B cell (primary cell): ENCODE measurements around the gene NTM. TPM values are rescaled to one million over a fixed set of nuclear protein-coding genes. Genes with fewer than 3 reads are reported as not detected.

Source experiments
- ATAC-seq: fragments of 200-7000 bp; cut with Tn5 transposase; one replicate; pipeline ENCODE4 v1.10.0; 2021; ENCODE audit warnings: low read depth, mild to moderate bottlenecking, moderate number of reproducible peaks, moderate library complexity
- CTCF ChIA-PET: fragments of 350-600 bp; sonication (Branson Sonifier 250); formaldehyde crosslinking; loops from one replicate; lab custom pipeline; 2021; ENCODE audit warnings: antibody characterized with exemption, inconsistent platforms; lab: Charles Lee
- POLR2A ChIA-PET: fragments of 350-600 bp; sonication (Branson Sonifier 250); formaldehyde crosslinking; loops from one replicate; lab custom pipeline; 2021; ENCODE audit warnings: antibody characterized with exemption; lab: Charles Lee
- DNase-seq: peaks from one replicate; pipeline ENCODE4 v3.0.0; 2013
- H2AFZ ChIP-seq: 2 replicates; pipeline ENCODE4 v1.6.1; 2012; ENCODE audit warnings: mild to moderate bottlenecking, low read depth, low read length; ENCODE audit not compliant: insufficient read depth, poor library complexity, severe bottlenecking
- H3K27ac ChIP-seq, 2 donors: 1 replicate in 1 of 2; 2 replicates in 1 of 2; pipeline ENCODE4 v1.5.1; 2012 to 2013; ENCODE audit warnings: low read length in 2 of 2, mild to moderate bottlenecking in 2 of 2, moderate library complexity in 1 of 2
- H3K27me3 ChIP-seq, 4 experiments: fragments of 200-600 bp in 1 of 4; sonication (generic) in 1 of 4; replicated peaks in 1 of 4; 1 replicate in 2 of 4; 2 replicates in 2 of 4; pipeline versions ENCODE4 v1.6.1 to v1.7.0; 2013 to 2016; ENCODE audit warnings: low read length in 3 of 4, mild to moderate bottlenecking in 2 of 4, mixed read lengths in 1 of 4, moderate library complexity in 1 of 4; ENCODE audit not compliant: insufficient read depth in 4 of 4, control insufficient read depth in 3 of 4; ENCODE audit errors: control extremely low read depth in 1 of 4
- H3K36me3 ChIP-seq, 2 experiments: replicated peaks in 1 of 2; 1 replicate in 1 of 2; 2 replicates in 1 of 2; pipeline versions ENCODE4 v1.6.1 to v1.7.1; 2013; ENCODE audit warnings: low read length in 1 of 2; ENCODE audit not compliant: insufficient read depth in 2 of 2, control insufficient read depth in 1 of 2; ENCODE audit errors: control extremely low read depth in 1 of 2, extremely low read depth in 1 of 2
- H3K4me1 ChIP-seq, 2 donors: fragments of 200-600 bp in 1 of 2; sonication (generic) in 1 of 2; 1 replicate in 1 of 2; 2 replicates in 1 of 2; pipeline versions ENCODE4 v1.5.1 to v1.6.1; 2013 to 2017; ENCODE audit warnings: low read length in 2 of 2; ENCODE audit not compliant: control insufficient read depth in 2 of 2, insufficient read depth in 2 of 2
- H3K4me2 ChIP-seq: replicated peaks from 2 replicates; pipeline ENCODE3; 2012; ENCODE audit warnings: mild to moderate bottlenecking, low read depth, low read length; ENCODE audit not compliant: poor library complexity, severe bottlenecking
- H3K4me3 ChIP-seq, 5 experiments: fragments of 200-600 bp in 1 of 5; sonication (generic) in 1 of 5; 1 replicate in 3 of 5; 2 replicates in 2 of 5; pipeline versions ENCODE4 v1.5.1 to v1.7.0; 2011 to 2016; ENCODE audit warnings: low read length in 4 of 5, mild to moderate bottlenecking in 4 of 5, low read depth in 2 of 5, control low read depth in 1 of 5, moderate library complexity in 1 of 5; ENCODE audit not compliant: insufficient read depth in 1 of 5; ENCODE audit errors: control extremely low read depth in 1 of 5, extremely low read depth in 1 of 5
- H3K79me2 ChIP-seq: fragments of 200-600 bp; sonication (generic); one replicate; pipeline ENCODE4 v1.6.0; 2016; ENCODE audit warnings: low read length; ENCODE audit not compliant: control insufficient read depth, insufficient read depth
- H3K9ac ChIP-seq: fragments of 200-600 bp; sonication (generic); 2 replicates; pipeline ENCODE4 v1.6.1; 2017; ENCODE audit warnings: mild to moderate bottlenecking, low read length, moderate library complexity
- H3K9me3 ChIP-seq, 3 donors: one replicate each; pipeline versions ENCODE4 v1.6.1 to v1.7.1; 2013; ENCODE audit warnings: low read length in 2 of 3; ENCODE audit not compliant: control insufficient read depth in 2 of 3, insufficient read depth in 1 of 3; ENCODE audit errors: control extremely low read depth in 1 of 3
- H4K20me1 ChIP-seq: 2 replicates; pipeline ENCODE4 v1.6.0; 2012; ENCODE audit warnings: mild to moderate bottlenecking, low read length; ENCODE audit not compliant: insufficient read depth, control insufficient read depth, poor library complexity, severe bottlenecking
- H3K27ac Mint-ChIP-seq: one replicate; pipeline ENCODE4 v1.8.0; 2021; ENCODE audit warnings: mixed read lengths
- H3K27me3 Mint-ChIP-seq: one replicate; pipeline ENCODE4 v1.8.0; 2021; ENCODE audit warnings: mixed read lengths
- H3K4me1 Mint-ChIP-seq: one replicate; pipeline ENCODE4 v1.8.0; 2021; ENCODE audit warnings: mixed read lengths
- H3K4me3 Mint-ChIP-seq: one replicate; pipeline ENCODE4 v1.8.0; 2021; ENCODE audit warnings: mixed read lengths
- H3K9me3 Mint-ChIP-seq: one replicate; pipeline ENCODE4 v1.8.0; 2022; ENCODE audit warnings: mixed read lengths; ENCODE audit not compliant: insufficient read depth
- EZH2 ChIP-seq: IDR thresholded peaks from 2 replicates; pipeline ENCODE4 v1.6.1; 2012; ENCODE audit warnings: borderline replicate concordance, low read depth, mild to moderate bottlenecking, moderate library complexity, low read length; ENCODE audit not compliant: insufficient read depth, poor library complexity, severe bottlenecking
- WGBS: methylation state at CpG from one replicate; pipeline ENCODE4 v1.1.5; 2013; ENCODE audit warnings: missing lambda C conversion rate; ENCODE audit not compliant: insufficient coverage; 5-methylcytosine and 5-hydroxymethylcytosine counted together
- intact Hi-C: fragments of 100-400 bp; cut with micrococcal nuclease; formaldehyde crosslinking; loops from one replicate; pipeline ENCODE4 v1.10.0; 2022
- polyA plus RNA-seq: library from polyadenylated mRNA; depleted of rRNA; stranded (reverse); fragments of >200 nt; gene quantifications from 2 replicates; pipeline ENCODE4 v1.2.3, GENCODE V29; 2012
- total RNA-seq, 2 donors: library from RNA; stranded (reverse); fragments of 120-200 nt in 1 of 2; gene quantifications; 1 replicate in 1 of 2; 2 replicates in 1 of 2; pipeline versions ENCODE4 v1.2.3 to v1.2.4, GENCODE V29; 2013 to 2022
- TF ChIP-seq, protein P1 (sequence below): fragments of 200-600 bp; IDR thresholded peaks from one replicate; pipeline ENCODE4 v1.8.0; 2022; ENCODE audit warnings: antibody characterized with exemption, mild to moderate bottlenecking

NTM gene
- total and polyA plus RNA-seq, 2 donors (not counting 1 experiment from before 2014, with no cell fraction given) = not detected

- Histone ChIP-seq H4K20me1 (no peaks in the 10 kb centered on the region), H3K4me1 (no peaks in the 10 kb centered on the region), H3K4me2 (no peak overlapping the region), H2AFZ (no peak overlapping the region), H3K27ac (no peak overlapping the region), H3K79me2 (no peaks in the 10 kb centered on the region), H3K9me3 (peaks cover 0 to 6% (median 0%) of the 10 kb centered on the region in 3 donors), H3K27me3 (no peaks in the 10 kb centered on the region), H3K36me3 (no peaks in the 10 kb centered on the region), H3K9ac (no peak overlapping the region), H3K4me3 (no peak overlapping the region)
- Mint-ChIP-seq H3K4me3 (no peak overlapping the region), H3K27ac (no peak overlapping the region), H3K9me3 (no peaks in the 10 kb centered on the region), H3K4me1 (no peaks in the 10 kb centered on the region), H3K27me3 (no peaks in the 10 kb centered on the region)
- DNase-seq (no peak), ATAC-seq (no peak)
- ChIA-PET CTCF (no interaction called here), POLR2A (no interaction called here)
- TF ChIP-seq EZH2 = no peak
- TF ChIP-seq, protein P1, sequence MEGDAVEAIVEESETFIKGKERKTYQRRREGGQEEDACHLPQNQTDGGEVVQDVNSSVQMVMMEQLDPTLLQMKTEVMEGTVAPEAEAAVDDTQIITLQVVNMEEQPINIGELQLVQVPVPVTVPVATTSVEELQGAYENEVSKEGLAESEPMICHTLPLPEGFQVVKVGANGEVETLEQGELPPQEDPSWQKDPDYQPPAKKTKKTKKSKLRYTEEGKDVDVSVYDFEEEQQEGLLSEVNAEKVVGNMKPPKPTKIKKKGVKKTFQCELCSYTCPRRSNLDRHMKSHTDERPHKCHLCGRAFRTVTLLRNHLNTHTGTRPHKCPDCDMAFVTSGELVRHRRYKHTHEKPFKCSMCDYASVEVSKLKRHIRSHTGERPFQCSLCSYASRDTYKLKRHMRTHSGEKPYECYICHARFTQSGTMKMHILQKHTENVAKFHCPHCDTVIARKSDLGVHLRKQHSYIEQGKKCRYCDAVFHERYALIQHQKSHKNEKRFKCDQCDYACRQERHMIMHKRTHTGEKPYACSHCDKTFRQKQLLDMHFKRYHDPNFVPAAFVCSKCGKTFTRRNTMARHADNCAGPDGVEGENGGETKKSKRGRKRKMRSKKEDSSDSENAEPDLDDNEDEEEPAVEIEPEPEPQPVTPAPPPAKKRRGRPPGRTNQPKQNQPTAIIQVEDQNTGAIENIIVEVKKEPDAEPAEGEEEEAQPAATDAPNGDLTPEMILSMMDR = no peak
- intact Hi-C loops = no loop called here
- no CpG with 5 or more reads among the region's 1 CpG for WGBS
Measured at GRCh38 chr11:132054822-132055221, 684.4 kb downstream of the NTM start.

DNA sequence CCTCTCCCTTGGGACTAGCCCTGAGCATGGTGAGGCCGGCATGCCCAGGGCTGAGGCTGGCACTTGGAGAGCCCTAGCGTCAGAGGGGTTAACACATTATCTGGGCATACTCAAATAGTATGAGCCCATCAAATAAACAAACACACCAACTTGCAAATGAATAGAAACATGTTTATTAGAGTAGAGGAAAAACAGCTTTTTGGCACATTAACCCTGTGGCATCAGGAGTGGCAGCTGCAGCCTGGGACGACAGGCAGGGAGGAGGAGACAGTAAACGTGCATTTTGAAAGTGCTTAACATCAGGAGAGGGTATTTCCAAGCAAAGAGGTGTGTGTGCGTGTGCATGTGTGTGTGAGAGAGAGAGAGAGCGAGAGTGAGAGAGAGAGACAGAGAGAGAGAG, 684.9 kb downstream of the NTM start:
- ATAC-seq = no peak
- Histone ChIP-seq H3K4me3 (no peak overlapping the region), H3K9ac (no peak overlapping the region), H3K79me2 (no peaks in the 10 kb centered on the region), H2AFZ (no peak overlapping the region), H3K4me1 (no peaks in the 10 kb centered on the region), H3K9me3 (peaks cover 0 to 6% (median 0%) of the 10 kb centered on the region in 3 donors), H3K27ac (no peak overlapping the region), H3K27me3 (no peaks in the 10 kb centered on the region), H4K20me1 (no peaks in the 10 kb centered on the region), H3K4me2 (no peak overlapping the region), H3K36me3 (no peaks in the 10 kb centered on the region)
- Mint-ChIP-seq H3K4me3 (no peak overlapping the region), H3K9me3 (no peaks in the 10 kb centered on the region), H3K27ac (no peak overlapping the region), H3K4me1 (no peaks in the 10 kb centered on the region), H3K27me3 (no peaks in the 10 kb centered on the region)
- no peak for TF ChIP-seq EZH2
- TF ChIP-seq, protein P1 = no peak
- intact Hi-C loops = no loop called here
- ChIA-PET POLR2A (no interaction called here), CTCF (no interaction called here)
- WGBS = 92% methylated on average over 5 of the region's 6 CpGs
- DNase-seq = no peak
